ENCODE measurements around the gene CAND2.
"Not testable (repeated sequence)": the region's sequence is repeated elsewhere in the genome, so short reads cannot be mapped to it uniquely, and the experiment has no call there.

CAND2 gene

DNA sequence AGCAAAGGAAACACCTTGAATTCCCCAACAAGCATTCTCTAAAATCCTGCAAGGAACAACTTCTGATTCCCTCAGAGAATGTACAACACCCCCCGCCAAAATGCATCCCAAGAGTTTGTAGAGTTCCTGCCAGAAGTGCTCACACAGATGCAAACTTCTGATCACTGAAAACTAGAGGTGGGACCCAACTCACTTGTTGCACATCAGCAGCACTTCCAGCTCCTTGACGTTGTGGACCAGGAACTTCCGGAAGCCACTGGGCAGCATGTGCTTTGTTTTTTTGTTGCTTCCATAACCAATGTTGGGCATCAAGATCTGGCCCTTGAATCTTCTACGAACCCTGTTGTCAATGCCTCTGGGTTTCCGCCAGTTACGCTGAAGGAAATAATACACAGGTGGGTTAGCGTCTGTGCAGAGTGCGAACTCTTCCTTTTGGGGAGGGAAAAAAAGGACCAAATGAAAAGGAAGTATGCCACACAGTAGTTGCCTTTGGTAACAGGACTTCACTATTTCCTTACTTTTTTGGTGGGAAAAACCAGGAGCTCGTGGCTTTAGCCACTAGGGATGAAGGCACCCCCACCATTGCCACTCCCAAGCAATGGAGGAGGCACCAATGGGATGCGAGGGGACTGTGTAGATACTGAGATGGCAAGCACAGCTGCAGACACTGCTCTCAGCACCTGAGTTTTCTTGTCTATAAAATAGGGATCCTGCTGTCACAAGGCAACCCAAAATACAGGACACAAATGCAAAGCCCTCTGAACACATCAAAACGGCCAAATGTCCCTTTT, 42.9 kb downstream of the CAND2 start:
- no peak for DNase-seq (ENCODE audit: extremely low spot score)
- ChIA-PET POLR2A (no interaction called here), CTCF (interaction anchor here (0.7 kb wide), 1 partner anchor 36 kb away, joined by 6 read pairs; no protein-coding TSS in a partner anchor)
- TF ChIP-seq ELF4 (IDR thresholded peaks at IDR 0.05) (0 out of 2 replicates have a peak, but pooled peaks have one; percentile 5), FOXK2 (IDR thresholded peaks at IDR 0.05) (no peak)

DNA sequence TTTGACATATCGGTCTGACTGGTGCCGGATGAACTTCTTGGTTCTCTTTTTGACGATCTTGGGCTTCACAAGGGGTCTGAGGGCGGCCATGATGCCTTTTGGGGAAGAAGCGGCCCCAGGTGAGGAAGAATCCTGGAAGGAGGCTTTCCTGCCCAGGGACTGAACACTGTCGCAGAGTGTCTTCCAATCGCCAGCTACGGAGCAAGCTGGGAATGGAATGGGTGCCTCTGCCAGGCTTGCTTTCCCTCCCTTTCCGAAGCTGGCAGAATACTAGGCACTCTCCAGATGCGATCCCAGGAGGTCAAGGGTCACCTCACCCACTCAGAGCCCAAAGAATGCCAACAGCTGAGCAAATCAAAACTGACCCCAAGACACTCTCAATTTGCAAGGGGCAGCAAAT, 43.7 kb downstream of the CAND2 start:
- POLR2A ChIA-PET: interaction anchor here (0.9 to 2.2 kb wide), 2 partner anchors 10 to 12 kb away, joined by 3 to 9 read pairs; no protein-coding TSS in a partner anchor
- DNase-seq (ENCODE audit: extremely low spot score); CTCF ChIA-PET: not testable (repeated sequence)

DNA sequence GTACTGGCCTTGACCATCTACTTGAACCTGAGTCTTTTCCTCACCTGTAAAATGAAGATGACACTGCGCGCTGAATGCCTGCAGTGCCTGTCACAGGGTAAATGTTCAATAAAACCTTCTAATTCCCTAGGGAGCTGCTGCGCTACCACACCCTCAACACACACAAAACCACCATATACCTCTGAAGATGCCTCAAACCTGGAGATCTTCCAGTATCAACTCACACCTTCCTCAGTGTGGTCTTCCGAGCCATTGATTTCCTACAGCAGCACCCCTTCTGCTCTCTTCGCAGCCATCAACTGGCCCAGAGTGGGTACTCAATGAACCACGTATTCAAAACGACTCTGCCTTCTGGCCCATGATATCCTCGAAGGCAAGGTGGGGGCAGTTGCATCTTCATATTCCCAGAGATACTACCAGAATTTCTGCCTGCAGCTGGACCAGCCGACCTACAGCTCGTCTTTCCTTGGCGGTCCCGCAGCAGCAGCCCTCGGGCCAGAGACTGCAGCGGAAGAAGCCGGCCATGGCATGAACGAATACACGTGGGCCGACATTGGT, 44.2 kb downstream of the CAND2 start:
- 0 out of 2 replicates have a peak, but pooled peaks have one; percentile 7 for TF ChIP-seq L3MBTL2 (conservative IDR thresholded peaks at IDR 0.05)
- no peak for TF ChIP-seq FOXM1 (IDR thresholded peaks at IDR 0.05; ENCODE audit: borderline replicate concordance)
- DNase-seq (ENCODE audit: extremely low spot score): no peak
- POLR2A ChIA-PET: interaction anchor here (0.9 to 2.2 kb wide), 6 partner anchors 8 to 177 kb away, joined by 3 to 10 read pairs (median 8); partner anchors contain the start of gene RAF1
- CTCF ChIA-PET: interaction anchor here (1.4 kb wide), 1 partner anchor 10 kb away, joined by 3 read pairs; no protein-coding TSS in a partner anchor

- TF ChIP-seq ZNF384 (IDR thresholded peaks at IDR 0.05) (no peak), SUZ12 (IDR thresholded peaks at IDR 0.05) (no peak), ELF4 (IDR thresholded peaks at IDR 0.05) (peak; percentile 99), BHLHE40 (IDR thresholded peaks at IDR 0.05; ENCODE audit: borderline replicate concordance) (no peak), FOXA1 (IDR thresholded peaks at IDR 0.05) (no peak), NFRKB (IDR thresholded peaks at IDR 0.05) (peak; percentile 90), ARNT (IDR thresholded peaks at IDR 0.05) (peak; percentile 70), SP1 (IDR thresholded peaks at IDR 0.05) (no peak), LEF1 (IDR thresholded peaks at IDR 0.05; ENCODE audit: borderline replicate concordance) (peak; percentile 55; the same call in 1 of the 2 replicates), L3MBTL2 (conservative IDR thresholded peaks at IDR 0.05) (peak; percentile 32; the same call in 1 of the 2 replicates), FOXM1 (IDR thresholded peaks at IDR 0.05; ENCODE audit: borderline replicate concordance) (peak; percentile 86)
- TF ChIP-seq, protein P1, sequence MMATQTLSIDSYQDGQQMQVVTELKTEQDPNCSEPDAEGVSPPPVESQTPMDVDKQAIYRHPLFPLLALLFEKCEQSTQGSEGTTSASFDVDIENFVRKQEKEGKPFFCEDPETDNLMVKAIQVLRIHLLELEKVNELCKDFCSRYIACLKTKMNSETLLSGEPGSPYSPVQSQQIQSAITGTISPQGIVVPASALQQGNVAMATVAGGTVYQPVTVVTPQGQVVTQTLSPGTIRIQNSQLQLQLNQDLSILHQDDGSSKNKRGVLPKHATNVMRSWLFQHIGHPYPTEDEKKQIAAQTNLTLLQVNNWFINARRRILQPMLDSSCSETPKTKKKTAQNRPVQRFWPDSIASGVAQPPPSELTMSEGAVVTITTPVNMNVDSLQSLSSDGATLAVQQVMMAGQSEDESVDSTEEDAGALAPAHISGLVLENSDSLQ (IDR thresholded peaks at IDR 0.05): no peak
- CTCF ChIA-PET: interaction anchor here (0.6 to 1.4 kb wide), 11 partner anchors 11 to 169 kb away, joined by 3 to 7 read pairs (median 4); partner anchors contain the start of gene CAND2
- POLR2A ChIA-PET: interaction anchor here (0.6 to 2.2 kb wide), 9 partner anchors 9 to 177 kb away, joined by 3 to 10 read pairs (median 7); partner anchors contain the start of genes CAND2 and RAF1
- DNase-seq (ENCODE audit: extremely low spot score): peak; percentile 83
Measured at GRCh38 chr3:12841149-12841969, 44.9 kb downstream of the CAND2 start, which contains the start of gene RPL32. RPL32 (minus strand) TSS chr3:12841565; CDS start chr3:12840237, 1,328 bp downstream.

- ChIA-PET POLR2A (interaction anchor here (0.6 to 2.2 kb wide), 9 partner anchors 9 to 178 kb away, joined by 3 to 10 read pairs (median 7); partner anchors contain the start of genes CAND2 and RAF1), CTCF (interaction anchor here (0.6 to 1.4 kb wide), 12 partner anchors 12 to 351 kb away, joined by 3 to 7 read pairs (median 4); partner anchors contain the start of gene CAND2)
- DNase-seq (ENCODE audit: extremely low spot score): no peak
- TF ChIP-seq FOXA1 (IDR thresholded peaks at IDR 0.05) (no peak), FOXM1 (IDR thresholded peaks at IDR 0.05; ENCODE audit: borderline replicate concordance) (no peak)
Measured at GRCh38 chr3:12841970-12842328, 45.5 kb downstream of the CAND2 start.

DNA sequence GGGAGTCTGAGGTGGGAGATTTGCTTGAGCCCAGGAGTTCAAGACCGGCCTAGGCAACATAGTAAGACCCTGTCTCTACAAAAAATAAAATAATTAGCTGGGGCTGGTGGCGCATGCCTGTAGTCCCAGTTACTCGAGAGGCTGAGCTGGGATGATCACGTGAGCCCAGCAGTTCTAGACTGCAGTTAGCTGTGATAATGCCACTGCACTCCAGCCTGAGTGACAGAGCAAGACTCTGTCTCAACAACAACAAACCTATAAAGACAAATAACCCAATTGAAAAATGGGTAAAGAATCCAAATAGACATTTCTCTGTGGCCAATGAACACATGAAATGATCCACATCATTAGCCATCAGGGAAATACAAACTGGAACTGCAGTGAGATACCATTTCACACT, 46.0 kb downstream of the CAND2 start:
- CTCF ChIA-PET: interaction anchor here (0.8 to 1.4 kb wide), 8 partner anchors 11 to 351 kb away, joined by 3 to 7 read pairs (median 4); partner anchors contain the start of gene CAND2
- TF ChIP-seq, protein P1 (IDR thresholded peaks at IDR 0.05): no peak
- no peak for TF ChIP-seq ZNF384 (IDR thresholded peaks at IDR 0.05)
- TF ChIP-seq TARDBP (IDR thresholded peaks at IDR 0.05): no peak
- TF ChIP-seq ARNT (IDR thresholded peaks at IDR 0.05): no peak
- TF ChIP-seq ELF4 (IDR thresholded peaks at IDR 0.05): no peak
- no peak for TF ChIP-seq L3MBTL2 (conservative IDR thresholded peaks at IDR 0.05)
- TF ChIP-seq SP1 (IDR thresholded peaks at IDR 0.05): no peak
- no peak for TF ChIP-seq HDGF (IDR thresholded peaks at IDR 0.05; ENCODE audit: borderline replicate concordance)
- TF ChIP-seq NFRKB (IDR thresholded peaks at IDR 0.05): no peak
- TF ChIP-seq LEF1 (IDR thresholded peaks at IDR 0.05; ENCODE audit: borderline replicate concordance): no peak
- TF ChIP-seq CTBP1 (IDR thresholded peaks at IDR 0.05; ENCODE audit: borderline replicate concordance): no peak
- no peak for TF ChIP-seq SUZ12 (IDR thresholded peaks at IDR 0.05)
- TF ChIP-seq FOXM1 (IDR thresholded peaks at IDR 0.05; ENCODE audit: borderline replicate concordance): no peak
- TF ChIP-seq FOXK2 (IDR thresholded peaks at IDR 0.05): no peak
- DNase-seq (ENCODE audit: extremely low spot score): no peak
- POLR2A ChIA-PET: interaction anchor here (1.4 to 2.2 kb wide), 2 partner anchors 10 to 12 kb away, joined by 7 to 9 read pairs; no protein-coding TSS in a partner anchor

All from HEK293T (cell line).